K562 (cell line): ENCODE measurements around the gene FAM131C. TPM values are rescaled to one million over a fixed set of nuclear protein-coding genes. Genes with fewer than 3 reads are reported as not detected.

Experiments
- ATAC-seq: fragments of 200-7000 bp; cut with Tn5 transposase; 3 replicates; pipeline ENCODE4 v1.9.1; 2020; ENCODE audit warnings: moderate library complexity
- BruUV-seq: library from RNA; stranded (reverse); fragments of 400-500 nt; replicated peaks from 2 replicates; lab custom pipeline; 2021; lab: Mats Ljungman, UMichigan
- CTCF ChIA-PET: fragments of 300-600 bp; formaldehyde crosslinking; extraction: SDS; loops from one replicate; lab custom pipeline; 2021; ENCODE audit warnings: low intra/inter-chr PET ratio; lab: Yijun Ruan, JAX
- POLR2A ChIA-PET: fragments of 300-600, 350-650 bp; sonication (Branson Sonifier 250); formaldehyde crosslinking; extraction: SDS; loops from one replicate; lab custom pipeline; 2021; ENCODE audit warnings: antibody characterized with exemption, inconsistent platforms; lab: Yijun Ruan, JAX
- DNase-seq, 4 experiments: peaks; one replicate each; pipeline versions ENCODE4 v3.0.0 to v3.0.0-alpha.2; 2011 to 2018; ENCODE audit warnings: low spot score in 3 of 4, mixed read lengths in 3 of 4; ENCODE audit errors: extremely low read depth in 1 of 4
- FAIRE-seq: peaks from 2 replicates; lab custom pipeline; 2011; peaks lifted over from hg19 to GRCh38; lab: Jason Lieb, UNC
- H2AFZ ChIP-seq: 2 replicates; pipeline ENCODE4 v1.6.0; 2011; ENCODE audit warnings: low read depth, low read length, control low read depth, inconsistent platforms
- H3K27ac ChIP-seq: fragments of 200-600 bp; 3 replicates; pipeline ENCODE4 v1.8.0; 2011; ENCODE audit warnings: low read depth, mild to moderate bottlenecking, control low read depth, inconsistent platforms, low read length, moderate library complexity, mixed read lengths; ENCODE audit errors: extremely low read depth
- H3K27me3 ChIP-seq, 2 experiments: fragments of 300-600 bp in 1 of 2; 2 replicates in 1 of 2; 3 replicates in 1 of 2; pipeline versions ENCODE4 v1.6.0 to v1.8.0; 2011; ENCODE audit warnings: inconsistent platforms in 2 of 2, low read length in 2 of 2, mild to moderate bottlenecking in 1 of 2, mixed read lengths in 1 of 2, moderate library complexity in 1 of 2; ENCODE audit not compliant: control insufficient read depth in 2 of 2, insufficient read depth in 2 of 2
- H3K36me3 ChIP-seq: fragments of 300-600 bp; 3 replicates; pipeline ENCODE4 v1.8.0; 2011; ENCODE audit warnings: mild to moderate bottlenecking, low read length, inconsistent platforms; ENCODE audit not compliant: control insufficient read depth, insufficient read depth
- H3K4me1 ChIP-seq, 2 experiments: fragments of 200-600 bp in 1 of 2; replicated peaks in 1 of 2; 2 replicates in 1 of 2; 3 replicates in 1 of 2; pipeline versions ENCODE4 v1.5.1 to v1.8.0; 2011; ENCODE audit warnings: inconsistent platforms in 2 of 2, low read length in 2 of 2, mild to moderate bottlenecking in 1 of 2, mixed read lengths in 1 of 2, moderate library complexity in 1 of 2; ENCODE audit not compliant: control insufficient read depth in 2 of 2, insufficient read depth in 2 of 2
- H3K4me2 ChIP-seq: 2 replicates; pipeline ENCODE4 v1.6.1; 2011; ENCODE audit warnings: low read length, control low read depth, inconsistent platforms, mixed read lengths; ENCODE audit not compliant: insufficient read depth
- H3K4me3 ChIP-seq: fragments of 200-600 bp; sonication (generic), shearing (Covaris generic); 2 replicates; pipeline ENCODE4 v1.5.1; 2016; ENCODE audit warnings: control low read depth, inconsistent platforms
- H3K79me2 ChIP-seq: fragments of 200-600 bp; 3 replicates; pipeline ENCODE4 v1.8.0; 2011; ENCODE audit warnings: low read length, inconsistent platforms; ENCODE audit not compliant: control insufficient read depth, insufficient read depth
- H3K9ac ChIP-seq, 2 experiments: 2 replicates each; pipeline versions ENCODE4 v1.6.0 to v1.6.1; 2011; ENCODE audit warnings: low read depth in 2 of 2, low read length in 2 of 2, control low read depth in 1 of 2, inconsistent platforms in 1 of 2, mild to moderate bottlenecking in 1 of 2, mixed read lengths in 1 of 2; ENCODE audit not compliant: insufficient read depth in 1 of 2
- H3K9me1 ChIP-seq: one replicate; pipeline ENCODE4 v1.6.0; 2011; ENCODE audit warnings: inconsistent platforms, mild to moderate bottlenecking, low read length, moderate library complexity; ENCODE audit not compliant: control insufficient read depth, insufficient read depth
- H3K9me3 ChIP-seq: replicated peaks from 2 replicates; pipeline ENCODE4 v1.5.1; 2011; ENCODE audit warnings: low read depth, low read length, inconsistent platforms; ENCODE audit not compliant: control insufficient read depth, insufficient read depth
- H4K20me1 ChIP-seq: replicated peaks from 2 replicates; pipeline ENCODE4 v1.6.1; 2011; ENCODE audit warnings: low read length, inconsistent platforms, mixed read lengths; ENCODE audit not compliant: control insufficient read depth, insufficient read depth
- BCL6 ChIP-seq: fragments of 250-450 bp; sonication (Bioruptor Pico); IDR thresholded peaks from 2 replicates; pipeline ENCODE4 v1.4.0; 2020
- BRD9 ChIP-seq: fragments of 450-650 bp; IDR thresholded peaks from 2 replicates; pipeline ENCODE4 v1.6.1; 2018; ENCODE audit warnings: low read depth; ENCODE audit not compliant: partially characterized antibody
- CAMTA2 ChIP-seq: fragments of 250-450 bp; sonication (Bioruptor Pico); conservative IDR thresholded peaks from 2 replicates; pipeline ENCODE4 v1.5.1; 2022
- ELF4 ChIP-seq: fragments of 450-650 bp; formaldehyde crosslinking; IDR thresholded peaks from 2 replicates; pipeline ENCODE4 v1.4.0; 2022; ENCODE audit warnings: missing genetic modification characterization
- EP400 ChIP-seq: fragments of 450-650 bp; IDR thresholded peaks from 2 replicates; pipeline ENCODE4 v1.6.1; 2017; ENCODE audit warnings: antibody characterized with exemption, mild to moderate bottlenecking, moderate library complexity
- GTF2A2 ChIP-seq: IDR thresholded peaks from 2 replicates; pipeline ENCODE4 v1.6.1; 2016; ENCODE audit warnings: mild to moderate bottlenecking, missing genetic modification characterization, missing compliant biosample characterization
- MTA2 ChIP-seq: fragments of 450-650 bp; IDR thresholded peaks from 2 replicates; pipeline ENCODE4 v1.6.1; 2016; ENCODE audit warnings: low read depth
- POU5F1 ChIP-seq: fragments of 150-350 bp; IDR thresholded peaks from 2 replicates; pipeline ENCODE4 v1.6.1; 2014; ENCODE audit warnings: borderline replicate concordance, low read length, low read depth, mild to moderate bottlenecking; ENCODE audit not compliant: partially characterized antibody
- SIX5 ChIP-seq, 2 experiments: IDR thresholded peaks; 2 replicates each; pipeline ENCODE4 v1.6.1; 2011; ENCODE audit warnings: low read length in 2 of 2, borderline replicate concordance in 1 of 2, low read depth in 1 of 2, mild to moderate bottlenecking in 1 of 2, moderate library complexity in 1 of 2; ENCODE audit not compliant: insufficient read depth in 1 of 2
- WHSC1 ChIP-seq: IDR thresholded peaks from one replicate; pipeline ENCODE4 v1.6.1; 2012; ENCODE audit warnings: low read length, control low read depth, inconsistent platforms
- ZNF165 ChIP-seq: fragments of 250-450 bp; sonication (Bioruptor Pico); IDR thresholded peaks from 2 replicates; pipeline ENCODE4 v1.4.0; 2020; ENCODE audit warnings: borderline replicate concordance
- ZNF184 ChIP-seq: sonication (generic); formaldehyde crosslinking; IDR thresholded peaks from 2 replicates; pipeline ENCODE4 v1.5.0; 2020; ENCODE audit warnings: missing genetic modification reagents
- ZNF445 ChIP-seq: fragments of 250-450 bp; sonication (Bioruptor Pico); IDR thresholded peaks from 2 replicates; pipeline ENCODE4 v1.4.0; 2020; ENCODE audit warnings: low read depth, mild to moderate bottlenecking, moderate library complexity
- ZNF780A ChIP-seq: fragments of 250-450 bp; sonication (Bioruptor Pico); IDR thresholded peaks from 2 replicates; pipeline ENCODE4 v1.5.0; 2021; ENCODE audit warnings: mild to moderate bottlenecking
- WGBS: fragments of 100-300 bp; shearing (Covaris generic); methylation state at CpG from one replicate; pipeline ENCODE4 v1.1.6; 2016; ENCODE audit warnings: low coverage, mixed read lengths; ENCODE audit not compliant: insufficient coverage; ENCODE audit errors: missing lambda C conversion rate; 5-methylcytosine and 5-hydroxymethylcytosine counted together
- in situ Hi-C: fragments of 300-500 bp; cut with MboI; formaldehyde crosslinking; loops from 4 replicates; pipeline ENCODE4 v1.15.0; 2018; ENCODE audit warnings: inconsistent platforms, mixed read lengths
- intact Hi-C: fragments of 100-400 bp; cut with micrococcal nuclease; formaldehyde crosslinking; loops from 2 replicates; pipeline ENCODE4 v1.14.2; 2022
- polyA plus RNA-seq, 8 experiments: library from polyadenylated mRNA; depleted of rRNA in 4 of 8; stranded (reverse) in 5 of 8; unstranded in 3 of 8; fragments of >200 nt; fragmentation: Nextera tagmentation in 2 of 8; fragmentation: Illumina TruSeq in 1 of 8; extraction: Ambion mirVana in 2 of 8; extraction: Trizol in 1 of 8; gene quantifications; 2 replicates each; pipeline versions ENCODE4 v1.2.1 to v1.2.3, GENCODE V29; 2011 to 2014; ENCODE audit warnings: inconsistent platforms in 1 of 8, missing spikeins in 1 of 8
- total RNA-seq, 7 experiments: library from RNA; depleted of rRNA in 6 of 7; stranded (reverse); fragments of >200 nt in 6 of 7; fragmentation: Illumina TruSeq in 2 of 7; extraction: Trizol in 2 of 7; gene quantifications; 2 replicates each; pipeline versions ENCODE4 v1.2.1 to v1.2.3, GENCODE V29; 2011 to 2021; ENCODE audit warnings: low replicate concordance in 1 of 7

The FAM131C gene
- total and polyA plus RNA-seq, 9 of the 15 experiments (the other 6 are each of a cell fraction or from before 2014, with no cell fraction given) = 0.10 to 0.29 (median 0.16) TPM; not detected in 6

- FAIRE-seq (no peak), ATAC-seq (no peak), DNase-seq (no peak)
- peaks cover 7 to 37% of the 10 kb centered on the region in 2 experiments; a peak in 3 of 5 replicates for H3K27me3 ChIP-seq
- ChIA-PET POLR2A (interaction anchor here (0.6 to 1.7 kb wide), 2 partner anchors 9 to 128 kb away, joined by 3 to 7 read pairs; no protein-coding TSS in a partner anchor), CTCF (no interaction called here)
- no peaks in the 10 kb centered on the region for H3K36me3 ChIP-seq
- H2AFZ ChIP-seq = no peak overlapping the region
- BruUV-seq = no TSS peak
- H4K20me1 ChIP-seq = no peaks in the 10 kb centered on the region
- 15% methylated on average over 10 of the region's 11 CpGs for WGBS
- H3K9me3 ChIP-seq = no peaks in the 10 kb centered on the region
- intact Hi-C loops = no loop called here
- H3K9me1 ChIP-seq = no peaks in the 10 kb centered on the region
- H3K79me2 ChIP-seq = no peaks in the 10 kb centered on the region
- H3K9ac ChIP-seq = peak overlapping the region in 1 of 2 experiments; percentile 78; a peak in 1 of 4 replicates
- H3K27ac ChIP-seq = no peak overlapping the region
- no peak overlapping the region for H3K4me3 ChIP-seq
- in situ Hi-C loops = no loop called here
- peaks cover 6 to 49% of the 10 kb centered on the region in 2 experiments; a peak in 3 of 5 replicates for H3K4me1 ChIP-seq
- H3K4me2 ChIP-seq = no peak overlapping the region
- no peak for TF ChIP-seq SIX5 (IDR thresholded peaks at IDR 0.05; ENCODE audit: borderline replicate concordance in 1 of 2, insufficient read depth in 1 of 2, low read depth in 1 of 2, low read length in 2 of 2)
- no peak for TF ChIP-seq ZNF445 (CRISPR knock-in tag)
- TF ChIP-seq WHSC1 = no peak
- TF ChIP-seq ELF4 (CRISPR knock-in tag) = no peak
- no peak for TF ChIP-seq ZNF165 (CRISPR knock-in tag)
- no peak for TF ChIP-seq BCL6 (CRISPR knock-in tag)
- no peak for TF ChIP-seq EP400
- no peak for TF ChIP-seq ZNF184 (CRISPR knock-in tag)
- TF ChIP-seq ZNF780A = no peak
- TF ChIP-seq MTA2 = no peak
- TF ChIP-seq POU5F1 = no peak
- no peak for TF ChIP-seq CAMTA2 (CRISPR knock-in tag)
- TF ChIP-seq GTF2A2 (tag) = no peak
- TF ChIP-seq BRD9 = no peak
Measured at GRCh38 chr1:16022393-16022792, 51.1 kb downstream of the FAM131C start.
